GM18909 (cell line): Measurements from ENCODE around the gene MEGF6.

Experiments
- ATAC-seq: cut with Tn5 transposase; IDR thresholded peaks from one replicate; pipeline ENCODE4 v1.9.1; 2021; ENCODE audit warnings: mild to moderate bottlenecking; ENCODE audit not compliant: unreplicated experiment, poor library complexity

Gene MEGF6

DNA sequence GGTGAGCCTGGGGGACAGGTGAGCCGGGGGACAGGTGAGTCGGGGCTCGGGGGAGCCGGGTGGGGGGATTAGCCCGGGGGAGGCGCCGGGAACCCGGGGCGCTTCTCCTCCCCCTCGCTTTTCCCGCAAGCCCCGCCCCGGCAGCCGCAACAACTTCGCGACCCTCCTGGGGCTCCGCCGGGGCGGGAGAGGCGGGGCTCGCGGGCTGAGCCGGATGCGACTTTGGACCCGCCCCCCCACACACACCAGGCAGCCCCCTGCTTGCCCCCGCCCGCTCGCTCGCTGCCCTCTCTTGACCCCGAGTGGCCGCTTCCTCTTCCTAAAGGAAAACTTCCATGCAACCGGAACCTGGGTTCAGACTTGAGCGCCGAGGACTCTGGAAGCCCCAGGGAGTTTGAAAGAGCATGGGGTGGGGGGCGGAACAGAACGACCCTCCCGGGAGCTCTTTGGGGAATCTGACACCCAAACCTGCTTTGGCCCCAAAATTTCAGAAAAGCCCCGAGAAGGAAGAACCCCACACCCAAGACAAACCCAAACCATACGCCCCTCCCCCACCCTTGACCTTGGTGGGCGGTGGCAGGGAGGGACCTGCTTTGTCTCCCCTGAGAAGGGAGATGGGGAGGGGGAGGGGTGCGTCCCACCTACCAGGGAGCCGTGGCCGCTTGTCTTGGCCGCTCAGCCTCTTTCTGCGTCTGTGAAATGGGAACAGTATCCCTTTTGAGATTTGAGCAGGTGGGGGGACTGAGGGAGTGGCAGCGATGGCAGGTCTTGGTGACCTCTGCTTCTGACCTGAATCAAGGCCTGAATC, 156.3 kb downstream of the MEGF6 start:
- no peak for ATAC-seq

GRCh38 chr1:3453891-3454810, 157.2 kb downstream of the MEGF6 start, which contains the start of gene ARHGEF16:
ARHGEF16 (plus strand) TSS chr1:3454665; CDS start chr1:3463085, 8,420 bp downstream.
- no peak for ATAC-seq

GRCh38 chr1:3453203-3453761, 158.0 kb downstream of the MEGF6 start:
- ATAC-seq, result no peak

GRCh38 chr1:3452866-3453175, 158.5 kb downstream of the MEGF6 start:
- no peak for ATAC-seq

DNA sequence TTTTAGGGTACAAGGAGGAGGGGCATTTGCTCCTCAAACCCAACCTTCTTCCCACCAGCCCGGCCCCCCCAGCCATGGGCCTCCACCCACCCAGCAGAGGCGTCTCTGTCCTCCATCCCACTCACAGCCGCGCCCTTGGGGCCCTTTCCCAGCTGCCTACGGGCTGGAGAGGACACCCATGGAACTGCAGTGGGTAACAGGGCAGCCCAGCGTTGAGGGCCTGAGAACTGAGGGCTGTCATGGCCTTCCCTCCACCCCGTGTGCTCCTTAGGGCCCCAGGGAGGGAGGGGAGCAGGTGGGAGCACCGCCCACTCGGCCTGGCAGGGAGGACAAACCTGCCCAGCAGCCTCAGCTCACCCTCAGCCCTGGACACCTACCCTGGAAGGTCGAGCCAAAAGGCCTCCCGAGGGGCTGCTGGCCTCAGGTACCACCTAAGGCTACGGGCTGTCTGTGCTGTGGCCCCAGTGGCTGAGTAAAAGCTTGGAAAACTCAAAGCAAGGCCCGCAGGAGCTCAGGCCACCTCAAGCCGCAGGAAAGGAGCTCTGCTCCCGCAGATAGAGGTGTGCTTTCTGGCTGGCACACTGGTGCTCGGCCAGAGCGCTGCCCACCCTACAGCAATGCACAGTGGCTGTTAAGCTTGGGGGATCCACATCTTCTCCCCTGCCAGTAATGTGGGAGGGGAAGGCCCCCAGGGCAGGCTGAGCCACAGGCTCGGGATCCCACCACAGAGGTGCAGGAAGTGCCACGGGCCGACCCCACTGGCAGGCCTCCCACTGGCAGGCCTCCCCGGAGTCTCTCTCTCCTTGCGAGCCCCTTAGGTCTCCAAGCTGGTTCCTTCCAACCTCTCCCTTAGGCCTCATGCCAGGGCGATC, 159.1 kb downstream of the MEGF6 start:
- ATAC-seq, result no peak

DNA sequence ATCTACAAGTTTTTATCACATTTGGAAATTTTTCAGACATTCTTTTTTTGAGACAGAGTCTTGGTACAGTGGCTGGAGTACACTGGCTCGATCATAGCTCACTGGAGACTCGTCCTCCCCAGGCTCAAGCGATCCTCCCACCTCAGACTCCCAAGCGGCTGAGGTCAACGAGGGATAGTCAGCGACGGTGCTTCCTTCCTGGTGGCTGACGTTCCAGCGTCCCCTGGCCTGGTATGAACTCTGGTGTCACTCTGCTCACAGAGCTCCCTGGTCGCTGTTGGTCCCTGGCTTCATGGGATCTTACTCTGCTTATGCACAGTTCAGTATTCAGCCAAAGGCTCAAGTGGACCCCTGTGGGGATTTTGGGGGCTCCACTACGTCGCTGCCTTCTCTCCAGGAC, 160.3 kb downstream of the MEGF6 start:
- no peak for ATAC-seq

DNA sequence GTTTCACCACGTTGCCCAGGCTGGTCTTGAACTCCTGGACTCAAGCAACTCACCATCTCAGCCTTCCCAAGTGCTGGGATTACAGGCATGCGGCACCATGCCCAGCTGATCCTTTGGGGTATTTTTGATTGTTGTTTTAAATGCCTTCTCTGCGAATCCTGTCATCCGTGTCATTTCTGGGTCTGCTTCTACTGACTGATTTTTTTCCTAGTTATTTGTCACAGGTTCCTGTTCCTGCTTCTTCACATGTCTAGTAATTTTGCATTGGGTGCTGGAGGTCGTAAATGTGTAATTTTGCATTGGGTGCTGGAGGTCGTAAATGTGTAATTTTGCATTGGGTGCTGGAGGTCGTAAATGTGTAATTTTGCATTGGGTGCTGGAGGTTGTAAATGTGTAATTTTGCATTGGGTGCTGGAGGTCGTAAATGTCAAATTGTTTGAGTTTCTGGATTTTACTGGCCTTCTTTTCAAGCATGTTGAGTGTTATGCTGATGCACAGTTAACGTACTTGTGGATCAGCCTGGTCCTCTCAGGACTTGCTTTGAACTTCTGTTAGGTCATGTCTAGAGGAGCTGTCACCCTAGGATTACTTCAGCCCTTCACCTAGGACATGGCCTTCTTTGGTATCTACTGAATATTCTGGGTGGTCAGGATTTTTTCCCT, 161.0 kb downstream of the MEGF6 start:
- ATAC-seq, result no peak

GRCh38 chr1:3444736-3445135, 166.6 kb downstream of the MEGF6 start:
- ATAC-seq, result no peak

DNA sequence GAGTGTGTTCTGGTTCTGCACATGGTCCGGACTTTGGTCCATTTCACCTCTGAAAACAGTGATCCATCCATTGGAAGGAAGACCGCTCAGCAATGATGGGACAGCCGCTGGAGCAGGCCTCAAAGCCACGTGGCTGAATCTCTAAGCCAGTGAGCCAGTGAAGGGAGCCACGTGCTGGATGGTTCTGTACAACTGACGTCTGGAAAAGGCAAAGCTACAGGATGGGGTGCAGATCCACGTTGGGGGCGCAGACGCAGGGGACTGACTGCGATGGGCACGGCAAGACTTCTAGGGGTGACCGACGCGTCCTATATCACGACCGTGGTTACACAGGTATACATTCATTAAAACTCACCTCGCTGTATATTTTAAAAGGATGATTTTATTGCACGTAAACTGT, 167.0 kb downstream of the MEGF6 start:
- no peak for ATAC-seq

DNA sequence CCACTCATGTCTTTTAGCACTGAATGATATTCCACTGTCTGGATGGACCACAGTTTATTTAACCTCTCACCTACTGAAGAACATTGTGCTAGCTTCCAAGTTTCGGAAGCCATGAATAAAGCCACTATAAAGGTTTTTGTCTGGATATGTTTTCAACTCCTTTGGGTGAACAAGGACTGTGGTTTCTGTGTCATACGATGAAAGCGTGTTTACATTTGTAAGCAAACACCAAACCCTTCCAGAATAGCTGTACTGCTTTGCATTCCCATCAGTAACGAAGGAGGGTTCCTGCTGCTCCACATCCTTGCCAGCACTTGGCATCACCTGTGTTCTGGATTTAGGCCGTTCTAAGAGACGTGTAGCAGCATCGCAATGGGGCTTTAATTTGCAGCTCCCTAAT, 167.5 kb downstream of the MEGF6 start:
- ATAC-seq, result no peak

DNA sequence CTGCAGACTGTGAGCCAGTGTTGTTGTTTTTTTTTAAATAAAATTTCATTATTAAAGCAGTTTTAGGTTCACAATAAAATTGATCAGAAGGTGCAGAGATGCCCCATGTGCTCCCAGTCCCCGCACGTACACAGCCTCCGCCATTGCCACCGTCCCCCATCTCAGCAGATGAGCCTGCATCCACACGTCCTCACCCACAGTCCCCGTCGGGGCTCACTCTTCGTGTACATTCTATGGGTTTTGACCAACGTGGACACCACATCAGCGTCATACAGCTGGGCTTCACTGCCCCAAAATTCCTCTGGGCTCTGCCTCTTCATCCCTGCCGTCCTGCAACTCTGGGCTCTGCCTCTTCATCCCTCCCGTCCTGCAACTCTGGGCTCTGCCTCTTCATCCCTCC, 168.4 kb downstream of the MEGF6 start:
- ATAC-seq, result no peak

GRCh38 chr1:3442331-3442730, 169.0 kb downstream of the MEGF6 start:
- no peak for ATAC-seq

GRCh38 chr1:3441880-3442279, 169.4 kb downstream of the MEGF6 start:
- ATAC-seq, result no peak

DNA sequence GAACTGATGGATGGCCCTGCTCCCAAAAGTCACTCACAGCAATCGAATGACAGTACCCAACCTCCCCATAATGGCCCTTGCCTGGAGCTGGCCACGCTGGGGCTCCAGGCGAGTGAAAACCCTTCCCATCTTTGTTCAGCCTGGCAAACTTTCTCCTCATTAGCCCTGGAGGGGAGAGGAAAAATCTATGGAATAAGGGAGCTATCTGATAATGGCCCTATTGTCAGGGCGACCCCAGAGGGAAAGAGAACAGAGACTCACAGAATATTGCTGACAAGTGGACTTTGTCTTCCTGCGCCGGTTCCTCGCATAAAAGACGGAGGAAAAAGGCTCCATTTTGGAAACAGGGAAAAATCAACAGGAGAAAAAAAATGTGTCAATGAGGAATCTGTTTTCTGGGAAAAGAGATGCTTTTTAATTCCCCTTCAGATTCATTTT, 169.9 kb downstream of the MEGF6 start:
- ATAC-seq, result no peak

DNA sequence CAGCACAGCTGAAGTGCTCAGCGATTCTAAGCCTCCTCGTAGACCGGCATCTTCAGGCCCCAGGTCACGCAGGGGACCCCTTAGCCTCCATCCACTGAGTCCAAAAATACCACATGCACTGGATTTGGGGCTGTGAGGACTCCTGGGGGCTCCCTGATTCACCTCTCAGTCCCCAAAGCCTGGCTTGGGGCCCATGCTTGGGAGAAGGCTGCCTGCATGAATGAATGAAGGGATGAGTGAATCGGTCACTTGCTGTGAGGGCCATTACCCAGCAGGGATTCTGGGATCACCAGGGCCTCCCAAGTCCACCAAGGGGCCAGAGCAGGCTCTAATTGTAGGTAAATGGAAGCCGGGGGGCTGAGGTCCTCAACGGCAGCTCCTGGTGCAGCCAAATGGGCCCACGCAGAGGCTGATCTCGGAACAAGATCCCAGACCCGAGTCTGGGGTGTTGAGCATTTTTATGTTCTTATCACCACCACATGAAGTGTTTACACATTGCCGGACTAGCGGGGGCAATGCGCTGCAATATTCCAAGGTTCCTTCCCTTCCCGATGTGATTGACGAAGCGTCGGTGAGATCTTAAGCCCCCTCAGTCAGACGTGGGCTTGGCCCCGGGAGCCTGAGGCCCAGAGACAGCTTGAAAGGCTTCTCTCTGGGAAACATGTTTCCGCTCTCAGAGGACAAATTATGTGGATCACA, 170.4 kb downstream of the MEGF6 start:
- ATAC-seq, result no peak

DNA sequence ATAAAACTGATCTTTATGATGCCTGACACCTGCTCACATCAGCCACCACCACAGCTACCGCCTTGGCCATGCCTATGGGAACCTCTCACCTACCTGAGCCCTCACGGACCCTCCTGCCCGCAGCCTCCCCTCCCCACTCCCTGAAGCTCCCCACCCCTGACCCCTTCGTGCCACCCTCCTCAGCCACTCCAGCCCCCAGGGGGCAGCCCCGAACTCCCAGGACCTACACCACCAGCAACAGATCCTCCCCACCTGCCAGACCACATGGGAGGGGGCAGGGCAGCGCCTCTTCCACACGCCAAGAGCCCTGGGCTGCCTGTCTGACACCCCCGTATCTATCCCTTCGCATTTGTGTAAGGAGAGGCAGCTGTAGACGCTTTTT, 171.0 kb downstream of the MEGF6 start:
- no peak for ATAC-seq
